Measurements from ENCODE around the gene RPS17. TPM values are rescaled to one million over a fixed set of nuclear protein-coding genes. Genes with fewer than 3 reads are reported as not detected.
A peak's percentile ranks its signal among the peaks of the same experiment; 100 is the strongest.
"Not testable (repeated sequence)": the region's sequence is repeated elsewhere in the genome, so short reads cannot be mapped to it uniquely, and the experiment has no call there.

RPS17 gene
- total RNA-seq, 1 experiment from 2014 or later = 1,555 TPM

DNA sequence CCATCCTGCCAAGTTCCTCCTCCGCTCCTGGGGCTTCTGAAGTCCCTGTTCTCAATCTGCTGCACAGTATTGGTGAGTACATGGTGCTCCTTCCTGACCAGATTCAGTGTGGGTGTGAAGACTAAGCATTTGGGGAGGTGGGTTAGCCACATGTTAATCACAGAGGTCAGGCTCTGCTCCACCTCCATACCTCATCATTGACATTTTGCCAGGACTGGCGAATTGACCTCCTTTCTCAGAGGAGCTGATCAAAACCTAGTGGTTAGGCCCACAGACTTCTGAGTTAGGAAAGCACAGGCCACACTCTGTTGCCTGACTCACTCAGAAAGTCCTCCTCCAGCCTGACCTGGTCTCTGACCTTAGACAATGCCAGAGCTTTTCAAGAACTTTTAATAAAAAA is 8.4 kb upstream of the RPS17 start:
- DNase-seq (ENCODE audit: low read depth) = peak; percentile 17

DNA sequence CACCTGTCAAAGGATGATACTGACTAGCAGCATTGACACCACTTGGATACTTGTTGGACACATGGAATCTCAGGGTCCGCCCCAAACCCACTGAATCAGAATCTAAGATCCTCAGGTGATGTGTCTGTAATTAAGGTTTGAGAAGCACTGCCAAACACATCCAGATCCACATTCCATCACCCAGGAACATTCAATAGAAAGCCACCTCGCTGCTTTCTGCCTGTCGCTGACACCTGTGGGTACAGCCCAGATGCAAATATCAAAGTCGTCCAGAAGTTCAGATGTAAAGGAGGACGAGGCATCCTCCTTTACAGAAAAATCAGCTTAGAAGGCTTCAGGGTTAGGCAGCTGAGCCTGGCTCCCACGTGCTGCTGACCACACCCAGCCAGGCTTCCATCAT is 5.2 kb upstream of the RPS17 start:
- DNase-seq (ENCODE audit: low read depth) = no peak

DNA sequence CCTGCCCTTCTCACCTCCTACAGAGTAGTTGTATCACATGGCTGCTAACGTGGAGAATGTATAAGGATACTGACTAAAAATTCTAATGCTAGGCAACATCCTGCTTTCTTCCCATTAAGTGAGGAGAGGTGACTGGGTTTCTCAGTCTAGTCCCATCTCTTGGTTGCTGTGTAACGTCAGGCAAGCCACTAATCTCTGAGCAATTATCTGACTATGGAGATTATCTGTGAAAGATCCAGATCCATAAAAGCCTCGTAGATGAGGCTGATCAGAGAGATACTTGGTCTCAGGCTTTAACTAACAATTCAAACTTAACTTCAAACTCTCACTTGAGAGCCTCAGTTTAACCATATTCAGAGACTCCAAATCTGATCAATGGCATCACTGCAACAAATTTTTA is 4.7 kb upstream of the RPS17 start:
- no peak for DNase-seq (ENCODE audit: low read depth)

DNA sequence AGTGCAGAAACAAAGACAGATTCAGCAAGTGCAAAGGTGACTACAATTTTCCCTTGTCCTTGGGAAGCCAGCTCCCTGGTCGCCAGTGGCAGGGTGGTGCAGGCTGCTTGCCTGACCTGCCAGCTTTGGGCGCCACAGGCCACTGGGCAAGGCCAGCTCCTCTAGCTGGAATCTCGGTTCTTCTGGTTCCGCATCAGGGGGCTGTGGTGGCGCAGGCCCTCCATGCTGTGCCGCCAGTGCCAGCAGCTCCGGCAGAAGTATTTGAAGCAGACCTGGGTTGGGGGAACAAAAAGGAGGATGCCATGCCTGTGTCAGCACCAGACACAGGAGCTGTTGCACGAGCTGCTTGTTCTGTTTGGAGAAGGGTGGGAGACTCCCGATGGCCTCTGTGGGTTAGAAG is 4.2 kb upstream of the RPS17 start:
- DNase-seq (ENCODE audit: low read depth) = no peak

DNA sequence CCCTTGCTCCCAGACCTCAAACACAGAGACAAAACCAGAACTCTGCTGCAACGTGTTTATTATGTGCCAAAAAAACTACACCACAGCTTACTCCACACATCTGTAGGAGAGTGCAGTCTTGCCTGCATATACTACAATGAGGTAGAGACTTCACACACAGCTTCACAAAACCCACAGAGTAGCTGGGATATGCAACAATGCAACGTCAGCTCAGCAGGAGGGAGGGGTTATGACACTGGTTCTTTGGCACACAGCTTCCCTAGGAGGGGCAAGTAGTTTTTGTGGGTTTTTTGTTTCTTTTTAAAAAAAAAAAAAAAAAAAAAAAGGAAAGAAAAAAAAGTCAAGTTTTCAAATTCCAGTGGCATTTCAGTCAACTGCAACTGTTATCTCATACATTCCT is 2.9 kb upstream of the RPS17 start:
- DNase-seq (ENCODE audit: low read depth) = peak; percentile 40

DNA sequence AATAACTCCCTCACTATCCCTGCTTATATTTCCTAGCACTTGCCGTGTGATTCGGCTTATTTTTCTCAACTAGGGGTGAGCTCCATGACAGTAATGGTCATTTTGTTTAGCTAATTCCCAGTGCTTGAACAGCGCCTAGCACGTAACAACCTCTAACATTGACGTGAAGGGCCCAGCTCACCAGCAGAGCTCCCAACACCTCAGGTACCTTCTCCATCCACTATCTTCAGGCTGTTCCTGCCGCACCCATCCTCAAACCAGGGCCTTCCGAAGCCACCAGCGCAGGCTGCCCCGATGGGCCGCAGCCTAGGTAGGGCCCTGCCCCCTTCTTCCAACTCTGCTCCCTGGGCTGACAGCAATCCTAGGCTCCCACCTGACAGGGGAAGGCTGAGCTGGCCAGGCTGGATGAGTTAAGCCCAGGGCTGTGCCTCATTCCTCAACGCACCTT is 751 bp upstream of the RPS17 start:
- no peak for DNase-seq (ENCODE audit: low read depth)

DNA sequence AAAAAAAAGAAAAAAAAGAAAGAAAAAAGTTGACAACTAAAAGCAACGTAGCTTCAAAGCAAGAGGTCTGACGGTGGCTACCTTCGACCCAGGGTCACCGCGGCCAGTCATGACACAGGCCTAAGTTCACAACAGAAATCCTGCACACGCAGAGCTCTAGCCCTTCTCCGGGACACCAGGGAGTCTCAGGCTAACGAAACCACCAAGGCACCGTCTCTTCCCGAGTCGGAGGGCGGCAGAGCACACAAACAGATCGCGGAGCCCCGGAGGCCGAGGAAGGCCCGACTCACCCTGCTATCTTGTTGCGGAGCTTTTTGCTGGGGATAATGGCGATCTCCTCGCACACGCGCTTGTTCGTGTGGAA is 584 bp downstream of the RPS17 start:
- peak; percentile 23 for DNase-seq (ENCODE audit: low read depth)

DNA sequence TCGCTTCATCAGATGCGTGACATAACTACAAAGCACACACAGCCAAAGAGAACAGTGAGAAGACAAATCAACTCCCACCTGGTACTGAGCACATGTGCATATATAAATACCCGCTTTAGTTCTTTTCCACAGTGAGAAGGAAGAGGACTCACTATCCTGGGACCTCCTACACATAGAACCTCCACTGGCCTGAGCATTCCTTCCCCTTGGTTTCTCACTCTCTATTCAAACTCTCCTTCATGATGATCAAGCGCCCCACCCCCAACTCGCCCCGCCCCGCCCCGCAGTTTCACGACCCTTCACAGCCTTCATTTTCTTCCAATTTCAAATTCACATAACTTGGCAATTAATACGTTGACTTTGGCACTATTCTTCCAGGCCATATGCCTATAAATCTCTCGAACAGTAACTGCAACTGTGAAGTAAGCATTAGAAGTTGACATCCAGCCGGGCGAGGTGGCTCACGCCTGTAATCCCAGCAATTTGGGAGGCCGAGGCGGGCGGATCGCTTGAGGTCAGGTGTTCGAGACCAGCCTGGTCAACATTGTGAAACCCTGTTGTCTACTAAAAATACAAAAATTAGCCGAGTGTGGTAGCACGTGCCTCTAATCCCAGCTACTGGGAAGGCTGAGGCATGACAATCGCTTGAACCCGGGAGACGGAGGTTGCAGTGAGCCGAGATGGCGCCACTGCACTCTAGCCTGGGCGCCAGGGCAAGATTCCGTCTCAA is 1.1 kb downstream of the RPS17 start:
- DNase-seq (ENCODE audit: low read depth) = no peak

DNA sequence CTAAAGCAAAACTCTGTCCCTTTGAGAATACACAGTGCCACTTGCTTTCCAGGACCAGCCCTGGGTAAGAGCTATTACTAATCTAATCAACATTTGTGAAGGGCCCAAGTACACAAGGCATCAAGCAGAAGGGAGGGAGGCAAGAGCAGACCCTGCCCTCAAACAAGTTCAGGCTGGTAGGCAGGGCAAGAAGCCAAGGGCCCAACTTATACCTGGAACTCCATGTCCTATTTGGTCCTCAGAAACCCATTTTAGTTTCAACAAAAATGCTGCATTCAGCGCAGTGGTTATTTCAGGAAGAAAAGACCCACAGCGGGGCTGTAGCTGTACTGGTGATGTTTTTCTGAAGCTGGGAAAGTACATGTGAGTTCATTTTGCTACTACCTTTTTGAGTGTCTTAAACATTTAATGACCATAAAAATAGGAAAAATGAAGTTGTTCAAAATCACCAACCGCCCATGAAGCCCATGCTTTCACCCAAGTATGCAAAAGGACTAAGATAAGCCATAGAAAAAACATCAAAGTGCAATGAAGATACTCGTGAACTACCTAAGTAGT is 2.8 kb downstream of the RPS17 start:
- no peak for DNase-seq (ENCODE audit: low read depth)

DNA sequence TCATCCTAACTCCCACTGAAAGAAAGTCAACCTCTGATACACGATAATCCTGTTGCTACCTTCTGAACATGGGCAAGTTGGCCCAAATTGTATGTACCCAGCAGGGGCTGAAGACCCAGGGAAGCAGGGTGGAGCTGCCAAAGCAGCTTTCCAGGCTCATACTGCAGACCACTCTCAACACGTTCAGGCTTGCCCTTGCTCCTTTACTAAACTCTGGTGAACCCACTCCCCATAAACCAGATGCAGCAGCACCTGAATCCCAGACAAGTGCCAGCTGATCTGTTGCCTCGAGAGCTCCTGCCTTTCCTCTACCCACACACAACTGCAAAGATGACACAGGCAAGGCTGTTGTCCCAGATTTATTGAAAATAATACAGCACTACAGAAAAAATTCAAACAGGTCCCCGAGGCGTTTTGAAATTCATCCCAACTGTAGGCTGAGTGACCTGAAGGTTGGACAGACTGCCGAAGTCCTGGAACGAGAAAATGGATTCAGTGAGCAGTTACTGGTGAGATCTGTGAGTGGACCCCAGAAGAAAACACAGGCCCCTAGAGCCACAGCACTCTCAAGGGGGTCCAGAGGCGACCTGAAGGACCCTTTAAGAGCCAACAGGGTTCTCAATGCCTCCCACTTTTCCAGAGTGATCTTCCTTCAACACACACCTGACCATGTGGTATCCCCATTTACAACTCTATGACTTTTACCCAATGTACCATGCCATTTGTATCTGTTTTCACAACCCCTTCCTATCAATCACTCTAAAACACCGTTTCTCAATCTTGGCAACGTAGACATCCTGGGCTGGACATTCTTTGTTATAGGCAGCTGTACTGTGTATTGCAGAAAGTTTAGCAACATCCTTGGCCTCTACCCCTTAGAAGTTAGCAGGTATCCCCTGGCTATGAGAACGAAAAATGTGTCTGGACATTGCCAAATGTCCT is 3.6 kb downstream of the RPS17 start:
- no peak for DNase-seq (ENCODE audit: low read depth)

DNA sequence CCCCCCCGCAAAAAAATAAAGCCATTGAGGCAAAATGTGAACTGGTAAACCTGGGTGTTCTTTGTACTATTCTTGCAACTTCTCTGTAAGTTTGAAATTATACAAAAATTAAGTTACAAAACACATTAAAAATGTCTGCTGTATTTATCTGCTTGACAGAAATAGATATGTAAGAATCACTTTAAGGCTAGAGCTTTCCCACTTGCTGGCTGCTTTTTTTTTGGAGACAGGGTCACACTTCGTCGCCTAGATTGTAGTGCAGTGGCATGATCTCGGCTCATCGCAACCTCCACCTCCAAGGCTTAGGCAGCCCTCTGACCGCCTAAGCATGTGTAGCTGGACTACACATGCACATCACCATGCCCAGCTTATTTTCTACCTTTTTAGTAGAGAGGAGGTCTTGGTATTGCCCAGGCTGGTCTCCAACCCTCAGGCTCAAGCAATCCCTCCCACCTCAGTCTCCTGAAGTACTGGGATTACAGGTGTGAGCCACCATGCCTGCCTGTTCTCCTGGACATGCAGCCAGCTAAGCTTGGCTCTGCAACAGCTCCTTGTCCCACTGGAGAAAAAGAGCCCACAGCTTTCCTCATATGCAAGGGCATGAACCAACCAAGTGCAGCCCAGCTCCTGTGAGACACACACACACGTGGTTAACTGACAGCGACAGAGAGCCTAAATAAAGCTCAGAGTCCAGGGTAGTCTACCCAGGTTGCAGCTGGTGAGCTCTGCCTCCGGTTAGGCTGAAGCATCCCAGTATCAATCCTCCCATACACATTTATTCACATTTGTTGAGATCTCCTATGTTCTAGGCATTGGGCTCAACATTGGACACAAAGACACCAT is 4.5 kb downstream of the RPS17 start:
- DNase-seq (ENCODE audit: low read depth) = no peak

DNA sequence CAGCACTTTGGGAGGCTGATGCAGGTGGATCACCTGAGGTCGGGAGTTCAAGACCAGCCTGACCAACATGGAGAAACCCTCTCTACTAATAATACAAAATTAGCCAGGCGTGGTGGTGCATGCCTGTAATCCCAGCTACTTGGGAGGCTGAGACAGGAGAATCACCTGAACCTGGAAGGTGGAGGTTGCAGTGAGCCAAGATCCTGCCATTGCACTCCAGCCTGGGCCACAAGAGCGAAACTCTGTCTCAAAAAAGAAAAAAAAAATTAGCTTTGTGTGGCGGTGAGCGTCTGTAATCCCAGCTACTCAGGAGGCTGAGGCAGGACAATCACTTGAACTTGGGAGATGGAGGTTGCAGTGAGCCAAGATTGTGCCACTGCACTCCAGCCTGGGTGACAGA is 5.1 kb downstream of the RPS17 start:
- not testable (repeated sequence) for DNase-seq (ENCODE audit: low read depth)

DNA sequence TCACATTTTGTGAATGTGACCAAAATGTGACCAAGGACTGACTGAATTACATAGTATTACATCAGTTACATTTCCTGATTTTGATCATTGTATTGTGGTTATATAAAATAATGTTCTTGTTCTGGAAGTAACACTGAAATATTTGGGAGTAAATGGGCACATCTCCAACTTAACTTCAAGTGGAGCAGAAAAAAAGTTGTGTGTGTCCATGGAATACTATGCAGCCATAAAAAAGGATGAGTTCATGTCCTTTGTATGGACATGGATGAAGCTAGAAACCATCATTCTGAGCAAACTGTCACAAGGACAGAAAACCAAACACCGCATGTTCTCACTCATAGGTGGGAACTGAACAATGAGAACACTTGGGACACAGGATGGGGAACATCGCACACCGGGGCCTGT is 5.8 kb downstream of the RPS17 start:
- not testable (repeated sequence) for DNase-seq (ENCODE audit: low read depth)

DNA sequence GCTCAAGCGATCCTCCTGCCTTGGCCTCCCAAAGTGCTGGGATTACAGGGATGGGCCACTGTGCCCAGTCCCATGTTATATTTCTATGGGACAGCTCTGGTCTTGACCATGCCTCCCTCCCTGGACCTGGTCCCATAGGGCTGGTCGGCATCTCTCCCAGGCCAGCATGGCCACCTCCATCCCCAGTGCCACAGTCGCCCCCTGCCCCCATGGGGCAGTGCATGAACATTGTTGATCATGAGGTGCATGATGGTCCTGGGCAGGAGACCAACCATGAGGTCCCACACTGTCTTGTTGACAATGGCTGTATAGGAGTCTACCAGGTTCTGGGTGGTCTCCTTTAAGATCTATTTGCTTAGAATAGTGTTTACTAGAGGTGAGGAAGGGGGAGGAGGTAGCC is 6.5 kb downstream of the RPS17 start:
- DNase-seq (ENCODE audit: low read depth) = no peak

DNA sequence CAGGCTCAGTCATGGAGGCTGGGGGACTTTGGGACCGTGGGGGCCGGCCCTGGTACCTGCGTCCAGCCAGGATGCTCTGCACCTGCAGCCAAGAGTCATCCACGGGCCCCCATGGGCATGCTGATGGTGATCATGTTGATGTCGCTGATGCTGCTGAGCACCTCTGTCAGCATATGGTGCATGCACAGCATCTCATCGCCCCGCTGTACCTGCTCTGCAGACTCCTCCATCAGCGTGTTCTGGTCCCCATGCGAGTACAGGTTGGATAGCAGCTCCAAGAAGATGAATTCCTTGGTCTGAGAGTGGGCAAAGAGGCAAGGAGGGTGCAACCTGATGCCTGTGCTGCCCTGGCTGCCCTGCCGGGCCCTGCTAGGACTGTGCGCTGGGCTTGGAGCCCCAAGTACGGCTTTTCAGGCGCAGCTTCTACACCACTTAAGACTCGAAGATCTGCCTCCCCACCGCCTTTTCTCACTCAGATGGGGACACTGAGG is 7.2 kb downstream of the RPS17 start:
- DNase-seq (ENCODE audit: low read depth) = no peak

DNA sequence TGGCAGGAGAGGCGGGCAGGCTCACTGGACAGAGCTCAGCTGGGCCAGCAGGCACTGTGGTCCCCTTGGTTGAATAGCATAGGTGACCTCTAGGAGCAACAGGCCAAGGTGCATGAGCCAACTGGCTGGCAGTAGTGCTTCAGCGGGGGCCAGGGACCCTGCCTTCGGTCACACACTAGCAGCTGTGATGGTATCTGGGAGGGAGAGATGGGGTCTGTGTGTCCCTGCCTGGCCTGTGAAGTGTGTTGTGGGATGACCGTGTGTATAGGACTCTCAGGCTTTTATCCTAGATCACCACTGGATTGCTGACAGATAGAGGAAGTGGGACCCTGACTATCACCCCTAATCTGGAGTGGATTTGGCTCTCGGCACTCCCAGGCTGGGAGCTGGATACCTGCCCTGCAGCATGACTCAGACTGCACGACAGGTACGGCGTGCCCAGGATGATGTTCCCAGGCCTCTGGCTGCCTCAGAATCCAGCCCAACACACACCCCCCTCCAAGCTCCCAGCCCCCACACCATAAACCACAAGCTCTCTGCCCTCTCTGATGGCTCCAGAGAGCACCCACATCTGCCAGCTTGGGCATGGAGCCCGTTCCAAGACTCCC is 7.8 kb downstream of the RPS17 start:
- DNase-seq (ENCODE audit: low read depth) = no peak

DNA sequence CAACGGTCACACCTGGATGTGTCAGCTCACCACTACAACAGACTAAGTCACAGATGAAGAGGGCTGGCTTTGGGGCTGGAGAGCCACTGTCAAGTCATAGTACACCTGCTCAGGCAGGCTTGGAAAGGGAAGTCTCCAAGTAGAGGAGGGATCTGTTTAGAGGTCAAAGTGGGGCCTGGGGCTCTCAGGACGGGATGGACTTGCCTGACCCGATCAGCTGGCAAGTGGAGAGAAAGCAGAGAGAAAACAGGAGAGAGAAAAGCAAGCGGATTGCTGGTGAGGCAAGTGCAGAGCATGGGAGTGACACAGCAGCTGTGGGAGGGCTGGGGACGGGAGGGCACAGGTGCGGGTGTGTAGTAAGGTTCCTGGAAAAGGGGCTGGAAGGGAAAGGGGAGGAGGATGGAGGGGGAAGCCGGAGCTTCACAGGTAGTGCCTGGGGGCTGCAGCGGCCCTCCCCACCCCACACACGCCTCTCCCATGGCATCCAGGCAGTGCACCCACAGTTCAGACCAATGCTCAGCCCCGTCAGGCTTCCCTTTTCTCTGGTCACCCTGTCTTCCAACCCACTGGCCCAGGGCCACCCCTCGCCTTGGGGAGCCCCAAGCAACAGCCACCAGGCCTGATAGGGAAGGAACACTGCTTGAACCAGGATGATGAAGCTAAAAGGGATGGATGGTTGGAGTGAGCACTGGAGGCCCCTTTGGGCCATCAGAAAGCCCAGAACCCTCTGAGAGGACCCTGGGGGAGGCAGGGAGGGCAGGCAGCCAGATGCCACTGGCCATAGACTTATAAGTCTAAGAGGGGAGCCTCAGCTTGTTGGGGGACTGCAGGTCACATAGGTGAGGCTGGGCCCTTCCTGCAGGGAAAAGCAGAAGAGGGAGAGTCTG is 8.5 kb downstream of the RPS17 start:
- no peak for DNase-seq (ENCODE audit: low read depth)

DNA sequence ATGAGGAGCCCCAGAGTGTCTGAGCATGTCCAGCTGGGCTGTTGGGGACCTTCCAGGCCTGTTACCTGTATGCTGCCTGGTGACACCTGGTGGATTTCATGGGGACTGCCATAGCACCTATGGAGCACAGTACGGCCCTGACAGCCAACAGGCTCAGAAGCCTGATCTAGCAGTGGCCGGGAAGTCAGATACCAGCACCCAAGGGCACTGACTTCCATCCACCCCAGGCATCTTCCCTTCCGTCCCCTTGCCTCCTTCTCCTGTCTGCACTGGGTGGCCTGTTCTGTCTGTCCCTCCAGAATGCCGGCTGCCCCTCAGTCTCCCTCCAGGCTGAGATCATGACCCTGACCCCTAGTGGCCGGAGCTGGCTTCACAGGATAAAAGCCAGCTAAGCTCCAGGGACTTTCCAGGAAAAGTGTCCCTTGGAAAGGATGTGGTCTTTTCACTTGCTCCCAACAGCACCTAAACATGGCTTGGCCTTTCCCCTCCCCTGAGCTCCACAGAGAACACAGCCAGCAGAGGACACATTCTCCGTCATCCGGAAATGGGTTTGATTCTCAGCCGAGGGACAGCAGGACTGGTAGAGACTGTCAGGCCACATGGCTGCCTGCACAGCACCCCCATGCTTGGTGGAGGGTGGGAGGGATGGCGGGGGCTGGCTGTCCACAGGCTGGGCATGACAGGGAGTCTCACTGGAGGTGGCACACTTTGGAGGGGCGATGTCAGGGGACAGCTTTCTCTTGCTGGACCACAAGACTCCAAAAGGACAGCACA is 9.5 kb downstream of the RPS17 start:
- peak; percentile 68 for DNase-seq (ENCODE audit: low read depth)

DNA sequence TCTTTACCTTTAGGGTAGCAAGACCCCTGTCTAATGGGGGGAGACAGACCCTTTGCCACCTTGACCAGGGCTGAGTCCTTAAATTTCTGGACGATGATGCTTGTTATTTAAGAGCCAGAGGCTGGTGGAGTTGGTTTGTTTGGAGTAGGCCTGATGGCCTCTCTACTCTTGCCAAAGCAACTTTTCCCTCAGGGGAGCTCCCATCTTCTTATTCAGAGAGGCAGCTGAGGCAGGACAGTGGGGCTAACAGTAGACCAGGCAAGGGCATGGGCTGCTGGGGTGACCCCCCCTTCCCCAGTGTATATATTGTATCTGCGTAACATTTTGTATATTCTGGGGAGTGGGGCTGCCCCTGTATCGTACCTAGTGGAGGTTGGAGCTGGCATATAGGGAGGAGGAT is 10.3 kb downstream of the RPS17 start:
- no peak for DNase-seq (ENCODE audit: low read depth)
